Stimulated activated CD8-positive, alpha-beta memory T cell treated with anti-CD3 and anti-CD28 coated beads, Interleukin-15, amount 100 ng/mL, for 24 hours (primary cell): ENCODE results near the gene TMED6.

Experiments
- DNase-seq: peaks from one replicate; pipeline ENCODE4 v3.0.0-alpha.2; 2020; ENCODE audit warnings: low read depth

Gene TMED6

DNA sequence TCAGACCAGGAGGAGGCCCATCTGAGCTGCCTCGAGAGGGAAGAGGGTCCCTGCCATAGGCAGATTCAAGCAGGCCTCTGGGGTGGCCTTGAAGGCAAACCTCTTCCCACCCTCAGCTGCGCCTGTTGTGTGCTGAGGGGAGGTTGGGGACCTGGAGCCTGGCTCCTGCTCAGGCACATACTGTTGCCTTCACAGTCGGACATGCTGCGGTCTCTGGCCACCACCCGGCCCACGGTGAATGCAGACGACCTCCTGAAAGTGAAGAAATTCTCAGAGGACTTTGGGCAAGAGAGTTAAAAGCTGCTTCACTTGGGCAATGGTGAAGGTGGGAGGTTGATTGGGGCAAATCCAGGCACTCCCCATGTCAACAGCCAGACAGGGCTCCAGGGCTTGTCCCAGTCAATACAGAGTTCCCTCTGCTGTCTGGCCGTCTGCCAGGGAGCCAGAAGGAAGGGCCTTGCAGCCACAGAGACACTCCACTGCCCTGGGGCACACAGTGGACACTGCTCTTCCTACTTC is 27.5 kb downstream of the TMED6 start:
- DNase-seq = no peak

DNA sequence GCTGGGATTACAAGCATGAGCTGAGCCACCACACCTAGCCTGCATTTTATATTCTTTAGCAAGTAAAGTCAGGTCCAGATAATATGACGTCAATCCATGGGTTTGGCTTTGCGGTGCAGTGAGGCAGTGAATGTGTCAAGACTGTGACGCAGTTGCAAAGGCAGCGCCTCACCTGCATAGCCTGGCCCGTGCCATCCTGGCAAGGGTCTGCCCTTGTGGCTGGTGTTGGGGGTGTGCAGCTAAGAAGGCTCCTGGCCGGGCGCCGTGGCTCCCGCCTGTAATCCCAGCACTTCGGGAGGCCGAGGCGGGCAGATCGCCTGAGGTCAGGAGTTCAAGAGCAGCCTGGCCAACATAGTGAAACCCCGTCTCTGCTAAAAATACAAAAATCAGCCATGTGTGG is 28.2 kb downstream of the TMED6 start:
- no peak for DNase-seq

DNA sequence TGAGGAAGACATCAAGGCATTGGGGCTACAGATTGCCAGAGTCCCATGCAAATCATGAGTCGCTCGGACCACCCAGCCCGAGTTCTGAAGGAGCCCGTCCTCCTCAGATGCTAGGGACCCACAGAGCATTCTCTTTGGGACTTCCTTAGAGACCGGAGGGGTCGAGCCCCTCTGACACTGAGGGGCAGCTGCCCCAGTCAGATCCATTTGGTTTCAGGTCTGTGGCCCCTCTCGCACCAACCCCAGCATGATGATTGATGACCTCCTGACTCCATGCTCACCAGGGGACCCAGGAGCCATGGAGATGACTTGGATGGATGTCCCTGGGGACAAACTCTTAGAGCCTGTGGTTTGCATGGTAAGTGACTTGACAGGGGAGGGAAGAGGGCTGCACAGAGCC is 29.2 kb downstream of the TMED6 start:
- DNase-seq = no peak

DNA sequence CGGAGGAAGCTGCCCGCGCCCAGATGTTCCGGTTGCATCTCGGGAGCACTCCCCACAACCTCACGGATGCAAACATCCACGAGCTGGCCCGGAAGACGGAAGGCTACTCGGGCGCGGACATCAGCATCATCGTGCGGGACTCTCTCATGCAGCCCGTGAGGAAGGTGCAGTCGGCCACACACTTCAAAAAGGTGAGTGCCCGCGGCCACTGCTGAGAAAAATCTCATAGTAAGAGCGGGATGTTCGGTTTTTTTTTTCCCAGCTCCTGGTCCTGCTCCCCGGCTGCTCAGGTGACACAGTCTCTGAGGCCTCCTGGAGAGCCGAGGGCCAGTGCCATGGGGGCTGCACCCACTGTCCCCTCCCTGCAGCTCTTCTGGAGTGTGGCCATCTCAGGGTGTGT is 30.5 kb downstream of the TMED6 start:
- DNase-seq = no peak

DNA sequence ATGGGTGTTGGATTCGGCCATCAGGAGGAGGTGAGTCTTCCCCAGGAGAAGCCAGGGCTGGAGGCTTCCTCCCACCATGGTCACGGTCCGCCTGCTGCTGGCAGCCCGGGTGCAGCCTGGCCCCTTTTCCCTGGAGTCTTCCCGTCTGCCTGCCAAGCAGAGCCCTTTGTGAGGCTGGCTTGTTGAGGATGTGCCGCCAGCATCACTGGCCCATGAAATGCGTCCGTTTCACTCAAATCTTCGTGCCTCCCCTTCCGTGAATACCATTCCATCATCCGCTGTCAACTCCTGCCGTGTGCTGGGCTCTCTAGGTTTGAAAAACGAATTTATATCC is 30.9 kb downstream of the TMED6 start:
- no peak for DNase-seq

DNA sequence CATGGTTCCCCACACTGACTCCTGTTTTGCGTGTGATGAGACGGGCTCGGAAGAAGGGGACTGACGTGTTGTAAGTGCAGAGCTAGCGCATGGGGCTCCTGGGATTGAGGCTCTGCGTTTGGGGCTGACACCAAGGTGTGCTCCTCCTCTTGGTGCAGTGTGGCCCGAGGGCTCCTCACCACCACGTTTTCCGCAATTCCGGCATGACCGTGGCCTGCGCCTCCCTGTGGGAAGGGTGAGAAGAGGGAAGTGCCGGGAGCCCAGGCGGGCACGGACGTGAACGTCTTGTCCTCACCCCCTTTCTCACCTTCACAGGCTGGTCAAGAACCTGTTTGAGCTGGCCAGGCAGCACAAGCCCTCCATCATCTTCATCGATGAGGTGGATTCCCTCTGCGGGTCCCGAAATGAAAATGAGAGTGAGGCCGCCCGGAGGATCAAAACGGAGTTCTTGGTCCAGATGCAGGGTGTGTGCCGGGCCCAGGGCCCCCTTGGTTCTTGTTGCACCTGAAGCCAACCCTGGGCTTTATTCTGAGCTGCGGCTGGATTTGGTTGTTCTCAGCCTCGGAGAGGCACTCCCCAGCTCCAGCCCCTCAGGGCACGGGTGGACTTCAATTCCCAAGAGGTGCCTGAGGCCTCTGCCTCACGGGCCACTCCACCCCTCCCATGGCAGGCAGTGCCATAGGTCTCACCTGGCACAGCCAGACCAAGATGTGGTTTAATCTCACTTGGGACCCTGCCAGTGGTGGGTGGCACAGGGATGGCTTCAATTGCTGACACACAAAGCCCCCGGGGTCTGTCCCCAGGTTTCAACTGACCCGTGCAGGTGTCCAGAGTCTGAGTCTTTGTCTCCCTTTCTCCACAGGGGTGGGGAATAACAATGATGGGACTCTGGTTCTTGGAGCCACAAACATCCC is 31.5 kb downstream of the TMED6 start:
- DNase-seq = no peak

DNA sequence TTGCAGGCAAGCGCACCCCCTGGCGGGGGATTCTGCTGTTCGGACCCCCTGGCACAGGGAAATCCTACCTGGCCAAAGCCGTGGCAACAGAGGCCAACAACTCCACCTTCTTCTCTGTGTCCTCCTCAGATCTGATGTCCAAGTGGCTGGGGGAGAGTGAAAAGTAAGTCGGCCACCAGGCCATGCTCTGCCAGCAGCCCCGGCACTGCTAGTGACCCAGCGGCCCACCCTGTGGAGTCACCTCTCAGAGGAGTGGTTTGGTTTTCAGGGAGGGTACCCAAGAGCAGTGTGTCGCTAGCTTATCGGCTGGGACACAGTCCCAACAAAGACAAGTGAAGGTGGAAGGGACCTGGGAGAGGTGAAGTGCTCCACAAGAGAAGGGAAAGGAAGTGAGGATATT is 32.2 kb downstream of the TMED6 start:
- DNase-seq = no peak

DNA sequence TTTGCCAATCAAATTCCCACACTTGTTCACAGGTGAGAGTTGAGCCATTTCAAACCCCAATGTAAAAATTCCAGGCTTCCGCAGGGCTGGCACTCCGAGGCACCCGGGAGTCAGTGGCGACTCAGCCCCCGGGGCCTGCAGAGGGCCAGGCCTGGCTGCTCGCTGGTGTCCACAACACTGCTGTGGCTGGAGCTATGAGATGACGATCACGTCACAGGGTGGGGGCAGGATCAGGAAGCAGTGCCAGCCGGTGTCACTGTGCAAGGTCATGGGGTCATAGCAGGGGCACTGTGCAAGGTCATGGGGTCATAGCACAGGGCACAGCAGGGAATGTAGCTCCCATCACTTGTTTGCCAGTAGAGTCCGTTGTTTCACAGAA is 32.7 kb downstream of the TMED6 start:
- DNase-seq = no peak

DNA sequence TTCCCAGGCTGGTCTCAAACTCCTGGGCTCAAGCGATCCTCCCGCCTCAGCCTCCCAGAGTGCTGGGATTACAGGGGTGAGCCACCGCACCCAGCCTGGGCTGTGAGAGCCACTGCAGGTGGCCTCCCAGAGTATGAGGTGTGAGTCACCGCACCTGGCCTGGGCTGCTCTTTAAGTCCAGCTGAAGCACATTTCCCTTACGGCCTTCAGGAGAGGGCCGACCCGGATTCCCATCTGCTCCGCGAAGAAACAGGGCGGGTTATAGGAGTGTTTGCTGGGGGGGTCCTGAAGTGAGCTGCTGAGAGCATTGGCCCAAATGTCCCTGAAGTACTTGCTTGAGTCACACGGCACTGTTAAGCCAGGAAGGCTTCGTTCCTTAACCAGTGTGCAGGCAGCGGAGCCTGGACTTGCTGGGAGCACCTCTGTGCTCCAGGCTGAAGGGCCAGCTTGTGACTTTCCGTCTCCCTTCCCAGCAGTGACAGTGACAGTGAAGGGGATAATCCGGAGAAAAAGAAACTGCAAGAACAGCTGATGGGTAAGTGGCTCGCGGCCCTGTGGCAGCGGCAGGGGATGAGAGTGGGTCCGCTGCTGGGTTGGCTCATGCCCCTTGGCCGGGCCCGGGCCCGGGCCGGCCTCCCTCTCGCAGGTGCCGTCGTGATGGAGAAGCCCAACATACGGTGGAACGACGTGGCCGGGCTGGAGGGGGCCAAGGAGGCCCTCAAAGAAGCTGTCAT is 33.2 kb downstream of the TMED6 start:
- no peak for DNase-seq

DNA sequence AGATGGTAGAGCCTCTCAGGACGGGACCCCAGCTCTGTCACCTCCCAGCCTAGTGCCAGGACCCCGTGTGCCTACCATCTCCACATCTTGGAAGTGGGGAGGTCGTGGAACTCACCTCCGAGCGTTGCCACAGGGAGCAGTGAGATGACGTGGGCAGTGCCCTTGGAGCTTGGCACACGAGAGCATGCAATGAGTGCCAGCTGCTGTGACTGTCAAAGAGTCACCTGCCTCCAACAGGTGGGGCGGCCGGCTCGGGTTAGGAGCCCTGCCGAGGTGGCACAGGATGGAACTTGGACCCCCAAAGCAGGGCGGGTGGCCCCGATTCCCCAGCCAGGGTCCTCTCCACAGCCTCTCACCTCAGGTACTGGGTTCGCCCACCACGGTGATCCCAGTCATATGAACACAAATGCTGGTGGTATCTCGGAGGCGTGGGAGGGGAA is 35.0 kb downstream of the TMED6 start:
- no peak for DNase-seq

DNA sequence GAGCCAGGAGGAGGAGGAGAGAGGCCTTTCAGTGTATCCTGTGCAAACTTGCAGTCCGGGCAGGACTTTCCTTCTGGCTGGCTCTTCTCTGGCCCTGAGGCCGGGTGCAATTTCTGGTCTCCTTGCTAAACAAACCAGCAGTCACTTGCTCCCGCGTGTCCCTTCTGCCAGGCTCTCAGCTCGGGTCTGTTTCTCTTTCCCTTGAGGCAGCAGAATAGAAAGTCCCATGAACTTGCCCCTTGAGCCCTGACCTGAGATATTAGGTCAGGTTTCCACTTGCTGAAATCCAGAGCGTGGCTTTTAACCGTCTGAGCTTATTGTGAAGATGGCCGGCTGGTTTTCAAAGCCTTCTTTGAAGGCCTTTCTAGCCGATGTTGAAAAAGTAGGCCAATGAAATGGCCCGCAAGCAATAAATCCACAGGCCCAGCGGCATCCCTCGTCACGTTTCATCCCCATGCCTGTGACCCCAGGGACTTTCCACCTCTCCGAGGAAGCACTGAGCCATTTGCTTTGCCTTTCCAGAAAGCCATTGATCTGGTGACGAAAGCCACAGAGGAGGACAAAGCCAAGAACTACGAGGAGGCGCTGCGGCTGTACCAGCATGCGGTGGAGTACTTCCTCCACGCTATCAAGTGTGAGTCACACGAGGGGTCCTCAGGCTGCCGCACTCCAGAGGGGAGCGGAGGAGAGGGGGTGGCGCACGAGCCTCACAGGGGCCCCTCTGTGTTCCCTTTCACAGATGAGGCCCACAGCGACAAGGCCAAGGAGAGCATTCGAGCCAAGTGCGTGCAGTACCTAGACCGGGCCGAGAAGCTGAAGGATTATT is 35.9 kb downstream of the TMED6 start:
- no peak for DNase-seq

DNA sequence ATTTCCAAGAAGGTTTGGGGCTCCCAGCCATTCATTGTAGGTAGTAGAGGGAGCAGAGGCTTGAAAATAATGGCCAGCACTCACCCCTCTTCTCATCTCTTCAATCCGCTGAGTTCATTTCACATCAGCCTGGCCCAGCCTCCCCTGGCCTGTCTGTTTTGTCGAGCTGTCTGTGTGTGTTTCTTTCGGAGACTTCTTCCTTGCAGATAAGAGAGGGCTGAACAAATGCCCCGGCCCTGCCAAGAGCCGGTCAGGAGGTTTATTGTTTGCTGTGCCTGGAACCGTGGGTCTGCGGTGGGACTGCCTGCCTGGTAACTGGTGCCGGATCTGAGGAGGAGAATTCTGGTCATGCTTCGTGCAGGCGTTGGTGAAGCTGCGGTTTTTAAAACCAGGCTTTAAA is 37.1 kb downstream of the TMED6 start:
- no peak for DNase-seq

DNA sequence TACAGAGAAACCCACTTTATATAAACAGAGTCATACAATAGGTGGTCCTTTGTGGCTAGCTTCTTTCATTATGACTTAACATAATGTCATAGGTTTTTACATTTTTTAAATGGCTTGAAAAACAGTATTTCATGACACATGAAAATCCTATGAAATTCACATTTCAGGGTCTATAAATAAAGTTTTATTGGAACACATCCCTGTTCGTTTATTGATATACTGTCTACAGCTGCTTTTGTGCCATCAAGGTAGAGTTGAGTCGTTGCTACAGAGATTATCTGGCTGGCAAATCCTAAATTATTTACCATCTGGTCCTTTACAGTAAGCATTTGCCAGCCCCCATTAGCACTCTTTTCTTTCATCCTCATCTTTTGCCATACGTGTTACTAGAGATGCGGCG is 38.1 kb downstream of the TMED6 start:
- no peak for DNase-seq

DNA sequence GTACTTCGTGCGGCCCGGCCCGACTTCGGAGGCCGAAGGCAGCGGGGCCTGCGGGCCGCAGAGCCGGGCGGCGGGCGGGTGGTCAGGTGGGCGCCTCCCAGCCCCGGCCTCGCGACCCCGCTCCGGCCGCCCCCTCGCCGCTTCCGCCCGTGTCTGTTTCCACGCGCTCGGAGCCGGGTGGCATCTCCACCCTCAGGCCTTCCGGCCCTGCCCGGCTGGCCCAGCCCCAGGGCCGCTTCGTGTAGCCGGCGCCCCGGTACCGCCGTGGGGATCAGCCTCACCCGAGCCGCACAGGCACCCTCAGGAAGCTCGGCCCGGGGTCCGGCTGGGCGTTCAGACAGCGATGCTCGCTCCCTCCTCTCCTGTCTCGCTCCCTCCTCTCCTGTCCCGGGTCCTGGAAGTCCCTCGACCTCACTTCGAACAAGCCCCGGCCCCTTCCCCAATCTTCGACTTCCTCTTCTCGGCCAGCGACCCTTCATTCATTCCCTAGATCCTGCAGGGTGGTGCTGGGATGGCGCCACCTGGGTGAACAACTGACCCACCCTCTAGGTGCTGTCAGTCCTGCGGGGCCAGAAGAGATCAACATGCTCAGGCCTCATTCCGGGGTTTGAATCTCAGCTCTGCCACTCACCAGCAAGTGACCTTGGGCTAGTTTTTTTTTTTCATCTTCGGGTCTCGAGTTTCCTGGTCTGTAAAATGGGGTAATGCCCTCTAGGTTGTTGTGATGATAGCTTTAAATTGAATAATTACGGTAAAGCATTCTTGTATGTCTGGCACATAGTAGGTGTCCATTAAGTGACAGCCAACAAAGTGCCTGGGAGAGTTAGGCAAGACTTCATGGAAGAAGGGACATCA is 39.8 kb downstream of the TMED6 start:
- no peak for DNase-seq

DNA sequence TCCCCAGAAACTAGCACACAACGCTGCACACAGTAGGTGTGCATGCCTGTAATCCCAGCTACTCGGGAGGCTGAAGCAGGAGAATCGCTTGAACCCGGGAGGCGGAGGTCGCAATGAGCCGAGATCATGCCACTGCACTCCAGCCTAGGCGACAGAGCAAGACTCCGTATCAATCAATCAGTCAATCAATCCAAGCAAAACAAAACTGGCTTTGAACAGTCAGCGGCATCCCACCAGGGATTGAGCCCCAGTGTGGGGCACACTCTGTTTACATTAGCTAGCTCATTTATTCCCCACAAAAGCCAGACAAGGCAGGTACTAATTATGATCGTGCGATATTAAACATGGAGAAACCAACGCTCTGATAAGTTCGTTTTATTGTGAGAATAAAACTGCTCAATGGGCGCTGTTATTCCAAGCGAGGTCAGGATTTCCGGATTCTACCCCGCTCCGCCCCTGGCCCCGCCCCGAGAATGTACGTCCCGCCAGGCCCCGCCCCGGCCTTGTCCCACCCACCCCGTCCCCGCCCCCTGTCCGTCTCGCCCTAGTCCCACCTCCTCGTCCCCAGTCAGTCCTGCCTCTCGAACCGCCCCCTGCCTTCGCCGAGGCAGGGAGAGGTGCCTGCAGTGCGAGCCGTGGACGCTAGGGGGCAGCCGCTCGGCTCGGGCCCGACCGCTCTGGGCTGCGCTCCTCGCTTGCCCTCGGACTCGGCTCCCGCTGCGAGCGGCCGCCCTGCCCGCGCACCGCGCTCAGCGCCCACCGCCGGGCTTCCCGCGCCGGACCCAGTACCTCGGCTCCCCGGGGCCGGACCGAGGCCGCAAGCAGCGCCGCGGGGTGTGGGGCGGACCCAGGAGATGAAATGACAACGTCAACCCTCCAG is 40.7 kb downstream of the TMED6 start, which contains the start of gene VPS4A:
Gene VPS4A, plus strand, starts transcription at position 698 of the 880 bp plus-strand sequence. Its CDS starts 162 bp downstream, at position 860.
- DNase-seq = peak; percentile 99

DNA sequence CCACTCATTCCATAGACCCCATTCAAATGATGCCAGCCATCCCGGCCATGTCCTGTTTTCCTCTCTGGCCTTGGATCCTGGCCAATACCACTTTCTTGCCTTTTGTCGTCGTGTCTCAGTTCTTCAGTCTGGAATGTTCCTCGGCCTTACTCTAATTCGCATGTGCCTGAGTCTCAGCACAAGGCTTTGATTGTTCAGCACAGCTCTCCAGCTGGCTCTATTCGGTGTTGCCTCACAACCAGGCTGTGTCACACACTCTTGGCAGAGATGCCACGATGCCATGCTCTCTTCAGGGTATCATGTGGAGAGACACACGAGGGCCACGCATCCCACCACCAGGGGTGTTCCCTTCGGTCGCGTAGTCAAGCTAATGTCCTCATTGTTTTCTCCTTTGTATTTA is 42.3 kb downstream of the TMED6 start:
- no peak for DNase-seq

DNA sequence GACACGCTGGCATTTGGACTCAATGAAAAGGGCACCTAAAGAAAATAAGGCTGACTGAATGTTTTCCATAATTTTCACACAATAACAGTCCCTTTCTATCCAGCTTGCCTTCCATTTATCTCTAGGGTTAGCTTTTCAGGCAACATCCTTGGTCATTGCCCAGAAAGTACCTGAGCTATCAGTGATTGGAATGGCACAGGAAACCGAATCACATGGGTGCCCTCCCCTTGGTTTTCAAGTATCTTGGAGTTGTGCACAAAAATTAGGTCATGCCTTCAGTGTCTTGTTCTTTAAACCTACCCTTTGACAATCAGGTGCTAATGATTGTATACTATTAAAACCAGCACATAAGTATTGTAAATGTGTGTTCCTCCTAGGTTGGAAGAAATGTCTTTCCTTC is 43.7 kb downstream of the TMED6 start:
- no peak for DNase-seq

DNA sequence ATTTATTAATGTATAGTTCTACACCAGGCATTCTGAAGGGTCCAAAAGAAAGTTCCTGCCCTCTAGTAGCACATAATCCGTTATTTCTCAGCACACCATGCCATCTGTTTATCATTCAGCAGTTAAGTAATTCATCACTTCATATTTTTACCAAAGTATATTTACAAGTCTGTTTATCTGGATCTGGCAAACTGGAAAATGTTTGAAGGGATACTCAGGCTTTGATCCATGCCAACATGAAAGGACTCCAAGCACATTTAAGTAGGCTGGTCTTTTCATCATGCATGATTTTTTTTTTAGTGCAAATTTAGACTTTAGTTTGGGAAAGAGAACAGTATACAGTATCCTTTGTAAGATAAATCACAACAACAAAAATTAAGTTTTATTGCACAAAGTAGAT is 44.5 kb downstream of the TMED6 start:
- no peak for DNase-seq

DNA sequence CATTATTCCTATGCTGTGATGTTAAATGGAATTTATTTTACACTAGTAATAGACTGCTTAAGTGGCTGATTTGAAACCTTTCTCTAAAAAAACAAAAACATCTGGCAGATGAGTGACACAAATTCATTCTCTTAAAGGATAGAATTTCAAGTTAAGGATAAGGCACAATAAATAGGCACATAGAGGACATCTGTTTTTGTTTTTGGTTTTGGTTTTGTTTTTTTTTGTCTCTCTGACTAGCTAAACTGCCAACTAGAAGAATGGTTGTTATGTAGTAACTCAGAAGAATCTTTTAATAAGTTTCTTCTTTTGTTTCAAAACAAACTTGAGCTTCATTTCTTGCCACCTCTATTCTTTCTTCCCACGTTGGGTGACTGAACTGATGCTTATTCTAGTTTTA is 45.6 kb downstream of the TMED6 start:
- DNase-seq = no peak

DNA sequence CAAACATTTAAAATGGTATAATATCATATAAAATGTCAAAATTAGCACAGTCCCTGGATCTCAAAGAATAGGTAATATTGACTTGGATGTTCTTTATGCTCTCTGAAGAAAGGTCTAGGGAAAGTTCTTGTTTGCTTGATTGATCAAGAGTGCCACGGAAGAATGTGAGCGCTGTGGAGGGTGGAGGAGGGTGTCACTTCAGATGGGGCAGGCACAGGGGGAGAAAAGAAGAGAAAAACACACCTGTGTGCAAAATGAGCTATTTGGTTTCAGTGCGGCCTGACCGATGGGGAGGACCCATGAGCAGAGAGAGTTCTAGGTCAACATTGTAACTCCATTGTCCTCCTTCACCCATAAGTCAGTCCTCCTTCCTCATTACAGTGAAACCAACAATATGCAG is 49.3 kb downstream of the TMED6 start:
- DNase-seq = no peak
